Body of pancreas (tissue), 4 donors: ENCODE results near the gene NWD2. TPM values are rescaled to one million over a fixed set of nuclear protein-coding genes. Genes with fewer than 3 reads are reported as not detected.

Source experiments
- ATAC-seq: fragments of 150-250 bp; one replicate; pipeline ENCODE4 v1.9.1; 2016
- DNase-seq, 4 donors: peaks; one replicate each; pipeline ENCODE4 v3.0.0-alpha.2; 2019
- H3K27ac ChIP-seq, 4 donors: fragments of 200-600 bp; sonication (generic); 1 replicate in 3 of 4; 2 replicates in 1 of 4; pipeline versions ENCODE4 v1.5.1 to v1.6.1; 2016 to 2019; ENCODE audit warnings: mild to moderate bottlenecking in 1 of 4, mixed read lengths in 1 of 4, moderate library complexity in 1 of 4
- H3K27me3 ChIP-seq, 2 donors: fragments of 200-600 bp; sonication (generic); one replicate each; pipeline ENCODE4 v1.6.0; 2016; ENCODE audit warnings: mild to moderate bottlenecking in 1 of 2
- H3K36me3 ChIP-seq, 2 donors: fragments of 200-600 bp; sonication (generic); replicated peaks in 1 of 2; 2 replicates each; pipeline ENCODE4 v1.5.1; 2016; ENCODE audit warnings: low read depth in 2 of 2; ENCODE audit not compliant: insufficient read depth in 1 of 2
- H3K4me1 ChIP-seq: fragments of 200-600 bp; sonication (generic); one replicate; pipeline ENCODE4 v1.6.0; 2016
- H3K4me3 ChIP-seq, 2 donors: fragments of 200-600 bp; sonication (generic); 1 replicate in 1 of 2; 2 replicates in 1 of 2; pipeline ENCODE4 v1.5.1; 2016 to 2019
- H3K9me3 ChIP-seq, 3 donors: fragments of 200-600 bp; sonication (generic); 1 replicate in 2 of 3; 2 replicates in 1 of 3; pipeline ENCODE4 v1.5.1; 2016
- POLR2A ChIP-seq, 3 donors: fragments of 450-650 bp; IDR thresholded peaks; one replicate each; pipeline ENCODE4 v1.6.1; 2016; ENCODE audit warnings: antibody characterized with exemption in 3 of 3, mild to moderate bottlenecking in 2 of 3
- WGBS, 2 donors: methylation state at CpG; one replicate each; pipeline ENCODE4 v1.1.5; 2017; 5-methylcytosine and 5-hydroxymethylcytosine counted together
- intact Hi-C: fragments of 100-400 bp; cut with DNase I; formaldehyde crosslinking; loops from one replicate; pipeline ENCODE4 v1.15.1; 2023
- total RNA-seq, 2 donors: library from RNA; depleted of rRNA; stranded (reverse); fragments of >200 nt; gene quantifications; one replicate each; pipeline ENCODE4 v1.1.0, GENCODE V29; 2016
- TF ChIP-seq, protein P1 (sequence below), 7 experiments: fragments of 450-650 bp in 4 of 7; fragments of 200-600 bp in 3 of 7; sonication (generic) in 3 of 7; IDR thresholded peaks; one replicate each; pipeline ENCODE4 v1.5.1; 2016 to 2019; ENCODE audit warnings: antibody characterized with exemption in 7 of 7

NWD2 gene
- total RNA-seq, 2 donors from 2014 or later, result 0.26 to 4.0 TPM

- Histone ChIP-seq H3K9me3 (no peaks in the 10 kb centered on the region), H3K4me3 (no peak overlapping the region), H3K4me1 (peaks cover 40% of the 10 kb centered on the region), H3K36me3 (no peaks in the 10 kb centered on the region), H3K27me3 (no peaks in the 10 kb centered on the region), H3K27ac (no peak overlapping the region)
- TF ChIP-seq POLR2A (IDR thresholded peaks at IDR 0.05), result no peak
- TF ChIP-seq, protein P1, sequence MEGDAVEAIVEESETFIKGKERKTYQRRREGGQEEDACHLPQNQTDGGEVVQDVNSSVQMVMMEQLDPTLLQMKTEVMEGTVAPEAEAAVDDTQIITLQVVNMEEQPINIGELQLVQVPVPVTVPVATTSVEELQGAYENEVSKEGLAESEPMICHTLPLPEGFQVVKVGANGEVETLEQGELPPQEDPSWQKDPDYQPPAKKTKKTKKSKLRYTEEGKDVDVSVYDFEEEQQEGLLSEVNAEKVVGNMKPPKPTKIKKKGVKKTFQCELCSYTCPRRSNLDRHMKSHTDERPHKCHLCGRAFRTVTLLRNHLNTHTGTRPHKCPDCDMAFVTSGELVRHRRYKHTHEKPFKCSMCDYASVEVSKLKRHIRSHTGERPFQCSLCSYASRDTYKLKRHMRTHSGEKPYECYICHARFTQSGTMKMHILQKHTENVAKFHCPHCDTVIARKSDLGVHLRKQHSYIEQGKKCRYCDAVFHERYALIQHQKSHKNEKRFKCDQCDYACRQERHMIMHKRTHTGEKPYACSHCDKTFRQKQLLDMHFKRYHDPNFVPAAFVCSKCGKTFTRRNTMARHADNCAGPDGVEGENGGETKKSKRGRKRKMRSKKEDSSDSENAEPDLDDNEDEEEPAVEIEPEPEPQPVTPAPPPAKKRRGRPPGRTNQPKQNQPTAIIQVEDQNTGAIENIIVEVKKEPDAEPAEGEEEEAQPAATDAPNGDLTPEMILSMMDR (IDR thresholded peaks at IDR 0.05), result no peak
- DNase-seq, result no peak
- WGBS, 2 donors, result 55 to 79% methylated on average over 1 of the region's 1 CpG
- intact Hi-C loops, result loop anchor here (10.0 kb wide), 1 partner anchor 53 kb away; no protein-coding TSS in a partner anchor
- no peak for ATAC-seq
These were observed 217.3 kb downstream of the NWD2 start for GRCh38 chr4:37461801-37462200.

GRCh38 chr4:37463033-37463856 is 218.7 kb downstream of the NWD2 start:
- Histone ChIP-seq H3K27me3 (no peaks in the 10 kb centered on the region), H3K27ac (no peak overlapping the region), H3K4me1 (peaks cover 40% of the 10 kb centered on the region), H3K9me3 (no peaks in the 10 kb centered on the region), H3K4me3 (no peak overlapping the region), H3K36me3 (no peaks in the 10 kb centered on the region)
- ATAC-seq (no peak), DNase-seq (no peak)
- intact Hi-C loops, result loop anchor here (10.0 kb wide), 1 partner anchor 52 kb away; no protein-coding TSS in a partner anchor
- TF ChIP-seq, protein P1 (IDR thresholded peaks at IDR 0.05), result no peak
- no peak for TF ChIP-seq POLR2A (IDR thresholded peaks at IDR 0.05)
- WGBS, 2 donors, result 75 to 92% methylated on average over 5 of the region's 5 CpGs

GRCh38 chr4:37464373-37465128 is 220.0 kb downstream of the NWD2 start:
- peak overlapping the region in 1 of 4 donors; percentile 18 for H3K27ac ChIP-seq
- DNase-seq (no peak), ATAC-seq (no peak)

DNA sequence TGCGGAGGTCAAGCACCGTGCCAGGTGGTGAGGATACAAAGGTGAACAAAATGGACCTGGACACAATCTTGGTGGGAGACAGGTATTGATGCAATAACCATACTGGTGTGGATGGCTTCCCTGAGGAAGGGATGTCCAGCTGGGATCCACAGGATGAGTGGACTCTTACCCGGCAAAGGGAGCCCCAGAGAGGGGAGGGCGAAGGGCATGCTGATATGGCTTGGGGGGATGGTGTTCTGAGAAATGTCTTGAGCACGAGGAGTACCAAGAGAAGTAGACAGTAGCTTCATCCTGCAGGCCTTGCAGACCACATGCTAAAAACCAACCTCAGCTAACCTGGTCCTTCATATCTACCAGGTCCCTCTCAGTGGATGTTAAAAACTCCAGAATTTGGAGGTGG is 220.8 kb downstream of the NWD2 start:
- H3K27ac ChIP-seq, result no peak overlapping the region
- H3K36me3 ChIP-seq, result no peaks in the 10 kb centered on the region
- WGBS, 2 donors, result 84 to 88% methylated on average over 5 of the region's 5 CpGs
- TF ChIP-seq, protein P1 (IDR thresholded peaks at IDR 0.05), result no peak
- no peak for TF ChIP-seq POLR2A (IDR thresholded peaks at IDR 0.05)
- H3K4me3 ChIP-seq, result no peak overlapping the region
- no peaks in the 10 kb centered on the region for H3K27me3 ChIP-seq
- peaks cover 60% of the 10 kb centered on the region for H3K4me1 ChIP-seq
- DNase-seq (no peak), ATAC-seq (no peak)
- intact Hi-C loops, result loop anchor here (10.0 kb wide), 1 partner anchor 50 kb away; no protein-coding TSS in a partner anchor
- no peaks in the 10 kb centered on the region for H3K9me3 ChIP-seq

More at GRCh38 chr4:37464373-37465128, 220.0 kb downstream of the NWD2 start:
- 72 to 83% methylated on average over 7 of the region's 7 CpGs for WGBS, 2 donors
- intact Hi-C loops, result loop anchor here (10.0 kb wide), 1 partner anchor 50 kb away; no protein-coding TSS in a partner anchor
- Histone ChIP-seq H3K4me3 (no peak overlapping the region), H3K9me3 (no peaks in the 10 kb centered on the region), H3K36me3 (no peaks in the 10 kb centered on the region), H3K4me1 (peaks cover 53% of the 10 kb centered on the region), H3K27me3 (no peaks in the 10 kb centered on the region)
- no peak for TF ChIP-seq POLR2A (IDR thresholded peaks at IDR 0.05)
- TF ChIP-seq, protein P1 (IDR thresholded peaks at IDR 0.05), result no peak
